ENCODE measurements around the gene MLLT3.

DNA sequence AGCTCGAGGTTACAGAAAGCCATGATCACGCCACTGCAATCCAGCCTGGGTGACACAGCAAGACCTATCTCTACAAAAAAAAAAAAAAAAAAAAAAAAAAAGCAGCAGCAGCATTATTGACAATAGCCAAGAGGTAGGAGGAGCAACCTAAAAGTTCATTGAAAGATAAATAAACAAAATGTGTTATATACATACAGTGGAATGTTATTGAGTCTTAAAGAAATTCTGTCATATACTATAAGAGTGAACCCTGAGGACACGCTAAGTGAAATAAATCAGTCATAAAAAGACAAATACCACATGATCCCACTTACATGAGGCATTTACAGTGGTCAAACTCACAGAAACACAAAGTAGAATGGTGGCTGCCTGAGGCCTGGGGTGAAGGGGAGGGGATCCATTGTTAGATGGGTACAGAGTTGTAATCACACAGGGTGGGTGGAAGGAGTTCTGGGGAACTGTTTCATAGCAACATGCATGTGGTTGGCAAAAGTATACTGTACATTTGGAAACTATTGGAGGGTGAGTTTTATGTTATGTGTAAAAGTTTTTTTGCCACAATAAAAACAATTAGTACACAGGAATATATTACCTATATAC, 77.2 kb downstream of the MLLT3 start:
- TF ChIP-seq, protein P1, sequence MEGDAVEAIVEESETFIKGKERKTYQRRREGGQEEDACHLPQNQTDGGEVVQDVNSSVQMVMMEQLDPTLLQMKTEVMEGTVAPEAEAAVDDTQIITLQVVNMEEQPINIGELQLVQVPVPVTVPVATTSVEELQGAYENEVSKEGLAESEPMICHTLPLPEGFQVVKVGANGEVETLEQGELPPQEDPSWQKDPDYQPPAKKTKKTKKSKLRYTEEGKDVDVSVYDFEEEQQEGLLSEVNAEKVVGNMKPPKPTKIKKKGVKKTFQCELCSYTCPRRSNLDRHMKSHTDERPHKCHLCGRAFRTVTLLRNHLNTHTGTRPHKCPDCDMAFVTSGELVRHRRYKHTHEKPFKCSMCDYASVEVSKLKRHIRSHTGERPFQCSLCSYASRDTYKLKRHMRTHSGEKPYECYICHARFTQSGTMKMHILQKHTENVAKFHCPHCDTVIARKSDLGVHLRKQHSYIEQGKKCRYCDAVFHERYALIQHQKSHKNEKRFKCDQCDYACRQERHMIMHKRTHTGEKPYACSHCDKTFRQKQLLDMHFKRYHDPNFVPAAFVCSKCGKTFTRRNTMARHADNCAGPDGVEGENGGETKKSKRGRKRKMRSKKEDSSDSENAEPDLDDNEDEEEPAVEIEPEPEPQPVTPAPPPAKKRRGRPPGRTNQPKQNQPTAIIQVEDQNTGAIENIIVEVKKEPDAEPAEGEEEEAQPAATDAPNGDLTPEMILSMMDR (IDR thresholded peaks at IDR 0.05) = no peak
- TF ChIP-seq POLR2A (IDR thresholded peaks at IDR 0.05) = no peak

All from body of pancreas (tissue), 4 donors.